Left colon (tissue), 2 donors: ENCODE results near the gene CDON. TPM values are rescaled to one million over a fixed set of nuclear protein-coding genes. Genes with fewer than 3 reads are reported as not detected.
A peak's percentile ranks its signal among the peaks of the same experiment; 100 is the strongest.

Experiments
- ATAC-seq: fragments of 200-7000 bp; cut with Tn5 transposase; one replicate; pipeline ENCODE4 v1.9.1; 2020; ENCODE audit warnings: mild to moderate bottlenecking, moderate library complexity
- DNase-seq, 2 donors: peaks; one replicate each; pipeline ENCODE4 v3.0.0-alpha.2; 2020
- intact Hi-C, 2 donors: fragments of 100-400 bp; cut with DNase I in 1 of 2; cut with micrococcal nuclease in 1 of 2; formaldehyde crosslinking; loops; one replicate each; pipeline versions ENCODE4 v1.11.2 to v1.14.0; 2022; cut with DNase I, micrococcal nuclease
- total RNA-seq, 2 donors: library from RNA; stranded (reverse); fragmentation: NEBNext Ultra II Directional; extraction: Animal tissue kit (Norgen Biotek cat#: 25700); gene quantifications; one replicate each; pipeline ENCODE4 v1.2.1, GENCODE V29; 2021
- donor health status: DM: no; HTN: no; CAD: no.
- donor health status: DM: yes; HTN: yes; CAD: no.

The CDON gene
- total RNA-seq, 2 donors from 2014 or later, result 2.9 to 10.0 TPM

DNA sequence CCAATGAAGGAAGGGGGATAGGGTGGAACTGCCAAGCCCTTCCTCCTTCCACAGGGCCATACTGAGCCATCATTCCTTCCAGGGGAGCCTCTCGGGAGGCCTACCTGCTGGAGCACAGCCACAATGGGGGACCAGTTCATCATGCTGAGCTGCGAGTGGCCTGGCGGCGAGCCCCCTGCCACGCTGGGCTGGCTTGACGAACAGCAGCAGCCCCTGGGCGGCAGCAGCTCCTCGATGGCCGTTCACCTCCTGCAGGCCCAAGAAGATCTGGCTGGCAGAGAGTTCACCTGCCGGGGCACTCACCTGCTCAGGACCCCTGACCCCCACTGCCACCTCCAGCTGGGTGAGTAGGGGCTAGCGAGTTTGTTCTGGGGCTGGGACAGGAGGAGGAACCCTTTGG is 110.9 kb downstream of the CDON start:
- DNase-seq, result no peak
- no peak for ATAC-seq
- intact Hi-C loops, result no loop called here

DNA sequence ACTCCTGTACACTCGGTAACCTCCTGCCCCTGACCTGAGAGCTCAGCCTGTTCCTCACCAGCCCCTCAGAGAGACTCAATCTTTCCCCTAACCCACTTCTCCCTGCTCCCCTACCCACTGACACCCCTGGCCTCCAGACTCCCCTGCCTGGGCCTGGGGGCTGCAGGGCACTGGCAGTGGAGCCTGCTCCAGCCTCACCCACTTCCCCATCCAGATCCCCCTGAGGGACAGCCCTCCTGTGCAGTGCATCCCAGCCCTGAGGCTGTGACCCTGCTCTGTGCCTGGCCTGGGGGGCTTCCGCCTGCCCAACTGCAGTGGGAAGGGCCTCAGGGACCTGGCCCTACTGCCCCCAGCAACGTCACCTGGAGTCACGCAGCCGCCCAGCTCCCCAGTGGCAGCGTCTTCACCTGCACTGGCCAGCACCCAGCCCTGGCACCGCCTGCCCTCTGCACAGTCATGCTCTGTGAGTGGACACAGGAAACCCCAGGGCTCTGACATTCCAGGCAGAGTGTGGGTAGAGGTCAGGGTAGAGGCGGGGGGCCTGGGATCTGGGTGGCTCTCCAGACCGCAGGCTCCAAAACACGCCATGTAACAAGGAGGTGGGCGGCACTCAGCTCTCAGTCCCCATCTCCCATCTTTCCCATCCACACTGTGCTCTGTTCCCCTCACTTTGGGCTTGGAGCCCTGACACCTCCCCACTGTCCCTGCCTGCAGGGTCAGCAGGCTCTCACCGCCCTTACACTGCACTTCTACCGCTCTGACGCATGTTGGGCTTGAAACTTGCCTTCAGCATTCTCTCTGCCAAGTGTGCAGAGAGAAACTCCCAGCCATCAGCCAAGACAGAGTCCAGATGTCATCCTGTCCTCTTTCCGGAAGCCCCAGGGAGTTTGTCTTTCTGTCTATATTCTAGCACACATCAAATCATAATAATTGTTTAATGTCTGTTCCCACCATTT is 111.7 kb downstream of the CDON start:
- intact Hi-C loops, result no loop called here
- DNase-seq (peak; percentile 22 to 62), ATAC-seq (peak; percentile 30)

DNA sequence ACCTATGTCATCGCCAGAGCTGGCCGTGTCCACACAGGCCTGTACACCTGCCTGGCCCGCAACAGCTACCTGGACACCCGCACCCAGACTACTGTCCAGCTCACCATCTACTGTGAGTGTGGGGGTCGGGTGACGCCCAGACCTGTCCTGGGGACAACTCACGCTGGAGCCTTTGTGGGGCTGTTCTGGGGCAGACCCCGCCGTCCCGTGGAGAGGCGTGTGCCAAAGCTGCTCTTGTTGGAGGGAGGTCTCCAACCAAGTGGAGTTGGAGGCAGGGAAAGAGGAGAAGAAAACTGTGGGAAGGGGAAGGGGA is 112.5 kb downstream of the CDON start:
- ATAC-seq, result no peak
- no peak for DNase-seq
- intact Hi-C loops, result no loop called here

DNA sequence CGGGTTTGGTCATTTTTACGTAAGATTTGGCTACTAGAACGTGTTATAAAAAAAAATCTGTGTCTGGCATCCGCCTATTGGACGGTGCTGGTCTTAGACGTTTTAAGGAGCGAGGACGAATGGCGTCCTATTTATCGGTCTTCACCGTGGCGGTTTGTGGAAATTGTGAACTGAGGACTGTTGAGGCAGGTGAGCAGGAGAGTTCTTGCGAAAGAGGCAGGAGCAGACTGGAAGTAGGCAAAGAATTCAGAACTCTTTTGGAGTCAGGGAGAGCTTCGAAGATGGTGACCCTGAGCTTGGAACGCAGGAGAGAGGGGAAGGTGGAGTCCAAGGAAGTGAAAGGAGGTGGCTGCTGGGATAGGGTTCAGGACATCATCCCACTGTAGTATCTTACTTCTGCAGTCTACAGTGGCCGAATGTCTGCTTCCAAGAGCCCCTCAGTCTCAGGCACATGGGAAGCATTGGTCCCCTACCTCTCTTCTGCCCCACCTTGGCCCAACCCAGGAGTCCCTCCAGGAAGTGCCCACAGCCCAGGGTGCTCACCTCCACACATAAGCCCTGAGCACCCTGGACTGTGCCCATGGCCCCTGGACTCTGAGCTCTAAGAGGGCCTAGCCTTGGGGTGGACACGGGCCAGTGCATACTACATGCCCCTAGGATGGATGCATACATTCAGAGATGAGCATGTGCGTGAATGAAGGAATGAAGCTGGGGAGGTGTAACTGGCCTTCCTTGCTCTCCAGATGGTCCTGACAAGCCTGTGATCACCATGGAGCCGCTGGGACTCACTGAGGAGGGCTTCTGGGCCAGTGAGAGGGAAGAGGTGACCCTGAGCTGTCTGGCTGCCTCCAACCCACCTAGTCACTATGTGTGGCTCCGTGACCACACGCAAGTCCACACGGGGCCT is 113.1 kb downstream of the CDON start:
- intact Hi-C loops, result no loop called here
- DNase-seq (no peak), ATAC-seq (no peak)

DNA sequence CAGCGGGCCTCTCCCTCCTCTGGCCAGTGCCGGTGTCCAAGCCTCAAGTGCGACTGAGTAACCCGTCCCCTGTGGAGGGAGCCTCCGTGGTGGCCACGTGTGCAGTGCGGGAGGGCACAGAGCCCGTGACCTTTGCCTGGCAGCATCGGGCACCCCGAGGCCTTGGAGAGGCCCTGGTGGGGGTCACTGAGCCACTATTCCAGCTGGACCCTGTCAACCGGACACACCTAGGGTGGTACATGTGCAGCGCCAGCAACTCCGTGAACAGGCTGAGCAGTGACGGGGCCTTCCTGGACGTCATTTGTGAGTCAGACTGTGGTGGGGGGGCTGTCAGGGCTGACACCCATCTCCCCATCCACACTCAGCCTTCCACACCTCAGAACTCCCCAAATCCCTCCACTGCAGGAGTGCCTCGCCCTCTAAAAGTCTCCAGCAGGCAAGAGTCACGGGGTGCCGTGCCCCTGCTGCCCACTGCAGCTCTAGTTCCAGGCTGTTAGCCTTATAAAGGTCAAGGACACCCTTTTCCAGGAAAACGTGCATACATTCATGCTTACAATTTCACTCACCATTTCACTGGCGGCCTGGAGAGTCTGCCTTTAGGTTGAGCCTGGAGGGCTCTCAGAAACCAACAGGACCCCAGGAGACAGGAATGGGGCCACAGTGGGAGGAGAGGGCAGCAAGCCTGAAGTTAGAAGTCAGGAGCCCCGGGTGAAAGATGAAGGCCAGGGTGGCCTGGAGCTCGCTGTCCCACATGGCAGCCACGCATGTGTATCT is 114.2 kb downstream of the CDON start:
- DNase-seq (no peak), ATAC-seq (no peak)
- intact Hi-C loops, result no loop called here

DNA sequence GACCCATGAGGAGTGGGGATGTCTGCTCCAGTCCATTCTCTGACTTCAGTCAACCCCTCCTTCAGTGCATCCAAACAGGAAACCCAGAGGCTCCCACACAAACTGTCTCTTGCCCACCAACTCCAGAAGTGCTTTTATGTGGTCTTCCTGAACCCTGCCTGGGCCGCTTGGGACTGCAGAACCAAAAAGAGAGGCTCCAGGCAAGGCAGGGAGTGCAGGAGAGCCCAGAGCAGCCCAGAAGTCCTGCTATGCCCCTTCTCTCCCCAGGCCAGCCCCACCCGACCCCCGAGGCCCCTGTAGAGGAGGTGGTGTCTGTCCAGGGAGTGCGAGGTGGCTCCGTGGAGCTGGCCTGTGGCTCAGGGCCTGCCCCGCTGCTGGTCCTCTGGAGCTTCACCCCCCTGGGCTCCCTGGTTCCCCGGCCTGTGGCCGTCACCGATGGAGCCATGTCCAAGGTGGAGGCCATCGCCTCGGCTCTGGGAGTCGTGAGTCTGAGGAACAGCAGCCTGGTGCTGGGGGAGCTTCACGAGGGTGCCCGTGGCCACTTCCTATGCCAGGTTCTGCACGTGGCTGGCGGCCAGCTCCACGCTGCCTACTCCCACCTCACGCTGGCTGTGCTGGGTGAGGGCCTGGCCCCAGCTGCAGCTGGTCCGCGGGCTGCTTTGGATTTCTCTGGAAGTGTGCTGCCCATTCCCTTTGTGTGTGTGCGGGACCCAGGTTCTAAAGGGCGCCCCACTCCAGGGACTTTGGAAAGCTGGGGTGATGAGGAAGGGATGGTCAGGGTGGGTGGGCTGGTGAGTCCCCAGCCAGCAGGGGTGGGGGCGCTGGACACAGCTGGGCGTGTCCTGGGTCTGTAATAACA is 115.0 kb downstream of the CDON start:
- intact Hi-C loops, result no loop called here
- no peak for ATAC-seq
- no peak for DNase-seq

DNA sequence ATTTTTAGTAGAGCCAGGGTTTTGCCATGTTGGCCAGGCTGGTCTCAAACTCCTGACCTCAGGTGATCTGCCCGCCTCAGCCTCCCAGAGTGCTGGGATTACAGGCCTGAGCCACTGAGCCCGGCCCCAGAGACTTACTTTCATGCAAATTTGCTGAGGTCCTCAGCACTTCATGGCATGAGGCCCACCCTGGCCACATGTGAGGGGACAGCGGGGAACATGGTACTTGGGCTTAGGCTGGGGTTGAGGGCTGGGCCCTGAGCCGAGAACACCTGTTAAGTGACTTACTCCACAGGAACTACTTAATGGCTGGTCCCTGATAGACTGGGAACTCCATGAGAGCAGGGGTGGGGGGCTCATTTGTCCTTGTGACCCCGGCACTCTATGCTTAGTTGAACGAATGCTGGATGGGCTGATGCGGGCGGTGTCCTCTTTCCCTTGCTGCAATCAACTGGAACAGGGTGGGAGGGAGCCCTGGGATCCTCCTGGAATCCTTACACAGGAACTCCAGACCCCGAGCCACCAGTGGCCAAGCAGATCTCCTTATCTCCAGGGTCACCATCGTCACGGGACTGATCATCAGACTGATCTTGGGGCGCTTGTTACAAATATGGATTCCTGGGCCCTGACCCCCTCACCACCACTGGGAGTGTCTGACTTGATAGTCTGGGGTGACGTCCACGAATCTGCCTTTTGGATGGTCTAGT is 115.8 kb downstream of the CDON start:
- no peak for ATAC-seq
- intact Hi-C loops, result no loop called here
- DNase-seq, result no peak

DNA sequence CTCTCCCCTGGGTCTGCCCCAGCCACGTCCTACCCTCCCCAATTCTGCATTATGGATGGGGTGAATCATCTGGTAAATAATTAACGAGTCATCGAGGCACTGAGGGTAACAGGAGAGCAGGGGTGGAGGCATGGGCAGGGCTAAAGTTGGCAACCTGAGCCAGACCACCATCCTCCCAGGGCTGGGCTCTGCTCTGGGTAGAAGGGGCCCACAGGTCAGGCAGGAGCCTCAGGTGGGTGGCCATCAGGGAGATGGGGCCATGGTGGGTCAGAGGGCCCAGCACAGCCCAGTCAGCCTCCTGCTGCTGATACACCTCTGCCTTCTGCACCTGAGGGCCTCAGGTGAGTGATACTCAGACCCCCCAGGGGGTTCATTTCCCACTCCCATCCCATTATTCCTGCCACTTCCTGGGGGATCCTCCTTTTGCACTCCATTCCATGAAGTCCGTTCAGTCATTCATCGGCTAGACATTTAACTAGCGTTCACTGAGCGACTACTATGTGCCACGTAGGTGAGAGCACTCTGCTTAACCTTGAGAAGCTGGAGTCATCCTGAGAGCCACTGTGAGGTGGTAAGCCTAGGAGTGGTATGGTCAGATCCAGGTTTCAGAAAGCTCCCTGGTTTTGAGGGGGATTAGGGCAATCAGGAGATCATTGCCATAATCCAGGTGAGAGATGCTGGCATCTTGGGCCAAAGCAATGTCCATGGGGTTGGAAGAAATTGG is 116.7 kb downstream of the CDON start, which contains the start of gene VSIG10L2:
Gene VSIG10L2, plus strand, starts transcription at position 248 of the 724 bp plus-strand sequence. Its CDS starts 12 bp downstream, at position 260.
- ATAC-seq, result no peak
- no peak for DNase-seq
- intact Hi-C loops, result no loop called here

DNA sequence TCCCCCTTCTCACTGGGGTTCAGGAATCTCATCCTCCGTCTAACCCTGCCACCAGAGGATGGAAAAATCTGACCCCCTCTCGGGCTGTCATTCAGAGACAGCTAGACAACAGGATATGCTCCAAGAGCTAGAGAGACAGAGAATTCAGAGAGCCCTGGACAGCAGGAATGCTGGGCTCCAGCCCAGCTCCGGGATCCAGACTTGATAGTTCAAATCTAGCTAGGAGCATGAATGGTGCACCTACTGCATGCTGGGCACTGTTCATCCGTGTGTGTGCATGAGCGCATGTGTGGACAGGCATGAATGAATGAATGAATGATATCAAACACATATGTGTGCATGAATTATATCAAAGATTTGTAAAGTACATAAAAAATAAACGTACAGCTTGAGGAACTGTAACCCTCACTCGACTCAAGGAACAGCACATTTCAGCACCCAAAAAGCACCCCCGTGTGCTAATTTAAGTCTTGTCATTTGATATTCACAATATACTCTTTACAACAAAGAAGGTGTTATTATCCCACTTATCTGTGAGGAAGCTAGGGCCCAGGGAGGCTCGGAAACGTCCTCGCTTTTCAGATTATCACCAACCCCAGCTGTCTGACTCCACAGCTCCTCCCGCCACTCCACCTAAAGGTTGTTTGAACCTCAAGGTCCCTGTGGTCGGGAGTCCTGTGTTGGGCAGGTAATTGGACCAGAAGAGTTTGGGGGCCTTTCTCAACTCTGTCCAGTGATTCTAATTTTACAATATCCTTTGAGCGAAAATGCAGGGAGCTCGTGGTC is 117.5 kb downstream of the CDON start:
- no peak for DNase-seq
- intact Hi-C loops, result no loop called here
- no peak for ATAC-seq

DNA sequence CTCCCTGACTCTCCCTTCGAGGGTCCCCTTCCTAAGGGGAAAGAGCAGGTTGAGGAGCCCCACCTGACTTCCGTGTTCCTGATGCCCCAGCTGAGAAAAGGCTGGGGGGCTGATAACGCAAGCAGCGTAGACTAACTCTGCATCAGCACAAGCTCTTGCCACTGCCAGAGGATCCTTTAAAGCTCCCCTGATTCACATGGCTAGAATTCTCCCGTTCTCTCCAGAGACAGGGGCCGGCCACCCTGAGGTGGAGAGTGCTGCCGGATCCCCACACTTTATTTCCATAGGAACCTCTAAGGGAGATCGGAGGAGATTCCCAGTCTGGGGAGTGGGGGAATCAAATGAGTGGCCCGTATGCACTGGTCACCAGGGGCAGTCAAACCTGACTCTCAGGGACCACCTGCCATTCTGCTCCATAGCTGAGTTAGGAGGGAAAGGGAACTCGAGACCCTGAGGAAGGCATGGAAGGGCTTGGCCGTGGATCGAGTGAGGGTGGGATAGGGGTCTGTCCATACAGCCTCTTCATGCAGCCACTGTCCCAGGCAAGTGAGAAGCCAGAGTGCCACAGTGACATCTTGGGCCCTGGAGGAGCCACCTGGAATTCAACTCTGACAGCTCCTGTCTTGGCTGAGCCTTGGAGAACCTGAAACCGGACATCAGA is 118.2 kb downstream of the CDON start:
- ATAC-seq (no peak), DNase-seq (no peak)
- intact Hi-C loops, result no loop called here

DNA sequence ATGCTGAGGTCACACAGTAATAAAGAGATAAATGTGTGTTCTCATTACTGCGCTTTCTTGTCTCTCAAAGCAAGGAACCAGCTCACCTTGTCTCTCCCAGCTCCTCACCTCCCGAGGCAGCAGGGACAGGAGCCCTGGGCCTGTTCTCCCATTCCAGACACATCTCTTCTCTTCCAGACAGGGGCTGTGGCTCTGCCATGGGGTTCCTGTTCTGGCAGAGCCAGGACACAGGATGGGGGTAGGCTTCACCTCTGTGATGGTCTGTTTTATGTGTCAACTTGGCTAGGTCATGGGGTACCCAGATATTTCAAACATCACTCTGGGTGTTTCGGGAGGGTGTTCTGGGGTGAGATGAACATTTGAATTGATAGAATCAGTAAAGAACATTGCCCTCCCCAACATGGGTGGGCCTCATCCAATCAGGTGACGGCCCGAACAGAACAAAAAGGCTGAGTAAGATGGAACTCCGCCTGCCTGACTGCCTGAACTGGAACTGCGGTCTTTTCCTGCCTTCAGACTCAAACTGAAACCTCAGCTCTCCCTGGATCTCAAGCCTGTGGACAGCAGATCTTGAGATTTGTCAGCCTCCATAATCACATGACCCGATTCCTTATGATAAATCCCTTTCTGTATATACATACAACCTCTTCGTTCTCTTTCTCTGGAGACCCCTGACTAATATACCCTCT is 118.9 kb downstream of the CDON start:
- intact Hi-C loops, result no loop called here
- no peak for ATAC-seq
- no peak for DNase-seq

DNA sequence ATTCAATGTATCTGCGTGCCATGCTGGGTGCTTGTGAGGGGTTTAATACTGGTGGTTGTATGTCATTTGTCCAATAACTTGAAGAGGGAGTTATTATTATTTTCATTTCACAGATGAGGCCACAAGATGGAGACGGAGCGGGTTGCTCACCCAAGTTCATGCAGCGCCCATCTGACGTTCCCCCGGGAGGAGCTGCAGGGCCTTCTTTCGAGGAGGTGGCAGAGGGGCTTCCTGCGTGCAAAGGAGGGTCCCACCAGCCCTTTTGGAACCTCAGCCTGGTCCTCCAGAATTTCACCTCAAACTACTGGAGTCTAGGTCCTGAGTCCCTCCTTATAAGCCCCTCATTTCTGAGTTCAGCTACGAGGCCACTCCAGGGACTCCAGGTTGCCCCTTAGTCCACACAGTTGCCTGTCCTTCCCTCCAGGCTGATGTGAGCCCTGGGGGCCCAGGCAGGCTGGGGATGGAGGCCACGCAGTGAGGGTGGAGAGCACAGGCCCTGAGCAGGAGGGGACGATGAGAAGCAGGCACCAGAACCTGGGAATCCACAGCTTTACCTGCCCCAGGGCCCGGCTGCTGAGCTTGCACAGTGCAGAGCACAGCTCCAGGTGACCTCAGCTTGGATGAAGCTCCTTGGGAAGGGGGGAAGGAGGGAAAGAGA is 119.8 kb downstream of the CDON start:
- ATAC-seq, result no peak
- DNase-seq, result no peak
- intact Hi-C loops, result no loop called here

DNA sequence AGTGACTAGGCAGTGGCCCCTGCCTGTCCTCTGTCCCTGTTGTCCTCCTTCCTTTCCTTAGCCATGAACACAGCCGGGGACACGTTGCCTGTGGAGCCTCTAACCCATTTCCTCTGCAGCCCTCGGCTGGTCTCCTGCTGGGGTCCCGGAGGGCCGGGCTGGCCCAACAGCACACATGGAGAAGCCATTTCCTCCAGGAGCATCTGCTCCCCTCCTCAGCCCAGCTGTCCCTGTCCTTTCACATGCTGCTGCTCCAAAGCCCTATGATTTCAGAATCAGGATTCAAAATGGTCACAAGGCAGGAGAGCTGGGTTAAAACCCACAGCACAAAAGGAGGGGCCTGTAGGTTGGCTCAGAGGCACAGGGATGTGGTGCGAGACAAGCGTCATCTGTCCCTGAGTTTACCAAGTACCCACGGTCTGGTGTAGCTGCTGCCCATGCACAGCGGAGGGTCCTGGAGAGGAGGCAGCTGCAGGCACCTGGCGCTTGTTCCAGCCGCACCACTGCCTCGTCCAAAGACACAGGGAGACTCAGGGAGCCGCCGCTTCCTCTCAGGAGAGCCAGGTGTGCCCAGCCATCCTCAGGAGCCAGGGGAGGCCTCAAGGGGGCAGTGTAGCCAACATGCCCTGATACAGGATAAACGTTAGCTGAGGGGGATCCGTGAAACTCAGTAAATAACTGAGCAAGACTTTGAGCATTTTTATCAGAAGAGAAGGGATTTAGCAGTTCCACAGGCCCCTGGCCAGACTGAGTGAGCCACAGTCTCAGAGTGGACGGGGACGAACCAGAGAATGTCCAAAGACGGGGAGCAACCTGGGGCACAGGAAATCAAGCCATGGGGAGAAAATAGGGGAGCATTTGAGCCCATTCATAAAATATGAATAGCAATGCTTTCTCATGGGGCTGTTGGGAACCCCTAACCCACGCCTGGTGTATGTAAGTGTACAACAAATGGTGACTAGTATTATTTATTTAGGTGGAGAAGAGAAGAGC is 120.8 kb downstream of the CDON start:
- intact Hi-C loops, result no loop called here
- ATAC-seq (peak; percentile 91), DNase-seq (peak in 1 of 2 donors; percentile 77)

DNA sequence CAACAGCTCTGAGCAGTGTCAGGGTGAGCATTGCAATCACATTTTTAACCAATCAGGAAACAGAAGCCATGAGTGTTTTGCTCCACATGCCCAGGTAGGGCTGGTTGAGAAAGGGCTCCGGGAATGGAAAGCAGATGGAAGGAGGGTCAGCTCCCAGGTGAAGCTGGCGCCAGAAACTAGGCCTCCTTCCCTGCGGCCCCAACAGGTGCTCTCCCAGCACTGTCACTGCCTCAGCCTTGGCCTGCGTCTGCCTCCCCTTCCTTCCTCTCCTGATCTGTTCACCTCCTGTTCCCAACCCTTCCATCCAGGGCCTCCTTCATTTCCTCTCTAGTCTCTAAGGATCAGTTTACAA is 121.4 kb downstream of the CDON start:
- intact Hi-C loops, result no loop called here
- DNase-seq, result no peak
- no peak for ATAC-seq
